K562 (cell line): ENCODE measurements around the gene ECSIT. TPM values are rescaled to one million over a fixed set of nuclear protein-coding genes. Genes with fewer than 3 reads are reported as not detected.
A peak's percentile ranks its signal among the peaks of the same experiment; 100 is the strongest.

Source experiments
- CC2D1A ChIP-seq: fragments of 450-650 bp; IDR thresholded peaks from 2 replicates; pipeline ENCODE4 v1.6.1; 2017; ENCODE audit warnings: mild to moderate bottlenecking
- CCAR2 ChIP-seq: fragments of 200-400 bp; formaldehyde crosslinking; IDR thresholded peaks from 2 replicates; pipeline ENCODE4 v1.6.1; 2017; ENCODE audit warnings: mild to moderate bottlenecking, low read depth, low read length
- CREBBP ChIP-seq: IDR thresholded peaks from one replicate; pipeline ENCODE4 v1.6.1; 2012; ENCODE audit warnings: low read depth, mild to moderate bottlenecking, control low read depth, inconsistent platforms, low read length
- DDX20 ChIP-seq: fragments of 450-650 bp; IDR thresholded peaks from 2 replicates; pipeline ENCODE4 v1.6.1; 2016; ENCODE audit warnings: missing genetic modification characterization, low read depth, mild to moderate bottlenecking, missing compliant biosample characterization, moderate library complexity
- FOXK2 ChIP-seq, 2 experiments: fragments of 450-650 bp; IDR thresholded peaks in 1 of 2; conservative IDR thresholded peaks in 1 of 2; 2 replicates each; pipeline ENCODE4 v1.6.1; 2016; ENCODE audit warnings: low read depth in 2 of 2, mild to moderate bottlenecking in 1 of 2
- MBD2 ChIP-seq: sonication (generic); IDR thresholded peaks from 2 replicates; pipeline ENCODE4 v1.6.1; 2016; ENCODE audit warnings: low read depth, borderline replicate concordance
- MTA1 ChIP-seq: fragments of 450-650 bp; IDR thresholded peaks from 2 replicates; pipeline ENCODE4 v1.6.1; 2017; ENCODE audit warnings: borderline replicate concordance
- NCOA1 ChIP-seq: fragments of 450-650 bp; IDR thresholded peaks from 2 replicates; pipeline ENCODE4 v1.6.1; 2016; ENCODE audit warnings: low read depth
- NFIC ChIP-seq: fragments of 450-650 bp; IDR thresholded peaks from 2 replicates; pipeline ENCODE4 v1.6.1; 2017; ENCODE audit warnings: mild to moderate bottlenecking, inconsistent platforms
- OTX1 ChIP-seq: fragments of 450-650 bp; formaldehyde crosslinking; IDR thresholded peaks from 2 replicates; pipeline ENCODE4 v1.4.0; 2022; ENCODE audit warnings: mild to moderate bottlenecking
- RBM15 ChIP-seq: fragments of 200-400 bp; formaldehyde crosslinking; IDR thresholded peaks from 2 replicates; pipeline ENCODE4 v1.6.1; 2018; ENCODE audit warnings: mild to moderate bottlenecking, low read length, moderate library complexity; ENCODE audit not compliant: insufficient read depth
- RBM22 ChIP-seq: fragments of 200-400 bp; formaldehyde crosslinking; IDR thresholded peaks from 2 replicates; pipeline ENCODE4 v1.6.1; 2018; ENCODE audit warnings: low read length, low read depth; ENCODE audit not compliant: poor library complexity, severe bottlenecking
- REST ChIP-seq, 2 experiments: fragments of 450-650 bp; formaldehyde crosslinking in 1 of 2; IDR thresholded peaks; 2 replicates each; pipeline versions ENCODE4 v1.4.0 to v1.6.1; 2014 to 2020; ENCODE audit warnings: mild to moderate bottlenecking in 2 of 2, borderline replicate concordance in 1 of 2, low read depth in 1 of 2
- SAP30 ChIP-seq: fragments of 200-600 bp; sonication (generic); IDR thresholded peaks from 2 replicates; pipeline ENCODE4 v1.6.1; 2012; ENCODE audit warnings: borderline replicate concordance, low read depth, mild to moderate bottlenecking, moderate library complexity, low read length, control low read depth, inconsistent platforms; ENCODE audit not compliant: insufficient read depth, poor library complexity, severe bottlenecking
- STAT5B ChIP-seq: fragments of 250-450 bp; sonication (Bioruptor Pico); IDR thresholded peaks from 2 replicates; pipeline ENCODE4 v1.8.0; 2021; ENCODE audit warnings: mild to moderate bottlenecking, inconsistent platforms
- TFAP4 ChIP-seq: sonication (generic); formaldehyde crosslinking; IDR thresholded peaks from 2 replicates; pipeline ENCODE4 v1.8.0; 2022; ENCODE audit warnings: missing genetic modification reagents, mild to moderate bottlenecking, moderate library complexity, borderline replicate concordance
- ZNF764 ChIP-seq: fragments of 250-450 bp; sonication (Bioruptor Pico); IDR thresholded peaks from 2 replicates; pipeline ENCODE4 v1.4.0; 2020; ENCODE audit warnings: low read depth, mild to moderate bottlenecking, moderate library complexity
- ZNF766 ChIP-seq: fragments of 200-800 bp; sonication (Bioruptor generic); conservative IDR thresholded peaks from 2 replicates; pipeline ENCODE4 v1.6.1; 2016; ENCODE audit warnings: missing genetic modification characterization, missing compliant biosample characterization
- polyA plus RNA-seq, 8 experiments: library from polyadenylated mRNA; depleted of rRNA in 4 of 8; stranded (reverse) in 5 of 8; unstranded in 3 of 8; fragments of >200 nt; fragmentation: Nextera tagmentation in 2 of 8; fragmentation: Illumina TruSeq in 1 of 8; extraction: Ambion mirVana in 2 of 8; extraction: Trizol in 1 of 8; gene quantifications; 2 replicates each; pipeline versions ENCODE4 v1.2.1 to v1.2.3, GENCODE V29; 2011 to 2014; ENCODE audit warnings: inconsistent platforms in 1 of 8, missing spikeins in 1 of 8
- total RNA-seq, 7 experiments: library from RNA; depleted of rRNA in 6 of 7; stranded (reverse); fragments of >200 nt in 6 of 7; fragmentation: Illumina TruSeq in 2 of 7; extraction: Trizol in 2 of 7; gene quantifications; 2 replicates each; pipeline versions ENCODE4 v1.2.1 to v1.2.3, GENCODE V29; 2011 to 2021; ENCODE audit warnings: low replicate concordance in 1 of 7

Gene ECSIT
- total and polyA plus RNA-seq, 9 of the 15 experiments (the other 6 are each of a cell fraction or from before 2014, with no cell fraction given), result 1.1 to 82.5 (median 43.9) TPM

- TF ChIP-seq REST (IDR thresholded peaks at IDR 0.05; ENCODE audit: borderline replicate concordance) (peak; percentile 97), REST (CRISPR knock-in tag; IDR thresholded peaks at IDR 0.05; ENCODE audit: low read depth) (peak; percentile 91; the same call in 1 of the 2 replicates), FOXK2 (conservative IDR thresholded peaks at IDR 0.05 in 1 of 2, IDR thresholded peaks at IDR 0.05 in 1 of 2; ENCODE audit: low read depth in 2 of 2) (peak; percentile 68 to 80; a peak in 3 of 4 replicates), STAT5B (no peak), CC2D1A (peak; percentile 72; the same call in 1 of the 2 replicates), ZNF766 (CRISPR knock-in tag) (0 out of 2 replicates have a peak, but pooled peaks have one; percentile 19), CREBBP (no peak), NFIC (peak; percentile 49), ZNF764 (CRISPR knock-in tag) (no peak), RBM22 (peak; percentile 46), MTA1 (no peak), SAP30 (peak; percentile 55), OTX1 (no peak), CCAR2 (no peak), DDX20 (tag) (no peak), NCOA1 (peak; percentile 21; the same call in 1 of the 2 replicates), MBD2 (peak; percentile 46), TFAP4 (CRISPR knock-in tag) (peak; percentile 30; the same call in 1 of the 2 replicates), RBM15 (no peak)
Observed at GRCh38 chr19:11481534-11482383, 47.2 kb downstream of the ECSIT start (continued).
